H54 (cell line): ENCODE data around the gene NAPB.
A peak's percentile ranks its signal among the peaks of the same experiment; 100 is the strongest.

Source experiments
- DNase-seq: peaks from one replicate; pipeline ENCODE4 v3.0.0; 2011; ENCODE audit warnings: low spot score, mixed read lengths; ENCODE audit not compliant: insufficient read length
- FAIRE-seq: peaks from 3 replicates; lab custom pipeline; 2011; peaks lifted over from hg19 to GRCh38; lab: Jason Lieb, UNC
- POLR2A ChIP-seq: IDR thresholded peaks from 2 replicates; pipeline ENCODE4 v1.6.1; 2011; ENCODE audit warnings: low read depth, mild to moderate bottlenecking, low read length

Gene NAPB

GRCh38 chr20:23404196-23404595 is 17.1 kb downstream of the NAPB start:
- DNase-seq: no peak
- no peak for TF ChIP-seq POLR2A
- FAIRE-seq: no peak

GRCh38 chr20:23403751-23404150 is 17.5 kb downstream of the NAPB start:
- FAIRE-seq (no peak), DNase-seq (no peak)
- TF ChIP-seq POLR2A: no peak

GRCh38 chr20:23401051-23401450 is 20.2 kb downstream of the NAPB start:
- no peak for FAIRE-seq
- TF ChIP-seq POLR2A: no peak
- DNase-seq: no peak

GRCh38 chr20:23399568-23400241 is 21.6 kb downstream of the NAPB start:
- TF ChIP-seq POLR2A: no peak
- FAIRE-seq (no peak), DNase-seq (no peak)

GRCh38 chr20:23397961-23398360 is 23.3 kb downstream of the NAPB start:
- TF ChIP-seq POLR2A: no peak
- peak; percentile 38 for FAIRE-seq

GRCh38 chr20:23396950-23397627 is 24.2 kb downstream of the NAPB start:
- FAIRE-seq (no peak), DNase-seq (no peak)
- no peak for TF ChIP-seq POLR2A

More at GRCh38 chr20:23397961-23398360, 23.3 kb downstream of the NAPB start:
- no peak for DNase-seq

GRCh38 chr20:23393996-23394775 is 27.1 kb downstream of the NAPB start:
- TF ChIP-seq POLR2A: no peak
- DNase-seq: no peak
- no peak for FAIRE-seq

- TF ChIP-seq POLR2A: no peak
- no peak for FAIRE-seq
- no peak for DNase-seq
Measured at GRCh38 chr20:23391707-23392310, 29.5 kb downstream of the NAPB start.

GRCh38 chr20:23390091-23390774 is 31.1 kb downstream of the NAPB start:
- FAIRE-seq: no peak
- DNase-seq: no peak
- no peak for TF ChIP-seq POLR2A

GRCh38 chr20:23387118-23387443 is 34.2 kb downstream of the NAPB start:
- no peak for FAIRE-seq
- DNase-seq: no peak
- TF ChIP-seq POLR2A: no peak

GRCh38 chr20:23386304-23387117 is 34.8 kb downstream of the NAPB start:
- TF ChIP-seq POLR2A: no peak
- no peak for FAIRE-seq
- DNase-seq: no peak

- TF ChIP-seq POLR2A: no peak
- FAIRE-seq (no peak), DNase-seq (no peak)
Measured at GRCh38 chr20:23381876-23382275, 39.4 kb downstream of the NAPB start.

- no peak for FAIRE-seq
- no peak for TF ChIP-seq POLR2A
- DNase-seq: no peak
Measured at GRCh38 chr20:23379772-23380171, 41.5 kb downstream of the NAPB start.
